GM19240 (cell line): ENCODE results near the gene TLL2.

ENCODE experiments used
- DNase-seq: peaks from one replicate; pipeline ENCODE4 v3.0.0; 2011; ENCODE audit warnings: low spot score; ENCODE audit not compliant: insufficient read length

TLL2 gene

DNA sequence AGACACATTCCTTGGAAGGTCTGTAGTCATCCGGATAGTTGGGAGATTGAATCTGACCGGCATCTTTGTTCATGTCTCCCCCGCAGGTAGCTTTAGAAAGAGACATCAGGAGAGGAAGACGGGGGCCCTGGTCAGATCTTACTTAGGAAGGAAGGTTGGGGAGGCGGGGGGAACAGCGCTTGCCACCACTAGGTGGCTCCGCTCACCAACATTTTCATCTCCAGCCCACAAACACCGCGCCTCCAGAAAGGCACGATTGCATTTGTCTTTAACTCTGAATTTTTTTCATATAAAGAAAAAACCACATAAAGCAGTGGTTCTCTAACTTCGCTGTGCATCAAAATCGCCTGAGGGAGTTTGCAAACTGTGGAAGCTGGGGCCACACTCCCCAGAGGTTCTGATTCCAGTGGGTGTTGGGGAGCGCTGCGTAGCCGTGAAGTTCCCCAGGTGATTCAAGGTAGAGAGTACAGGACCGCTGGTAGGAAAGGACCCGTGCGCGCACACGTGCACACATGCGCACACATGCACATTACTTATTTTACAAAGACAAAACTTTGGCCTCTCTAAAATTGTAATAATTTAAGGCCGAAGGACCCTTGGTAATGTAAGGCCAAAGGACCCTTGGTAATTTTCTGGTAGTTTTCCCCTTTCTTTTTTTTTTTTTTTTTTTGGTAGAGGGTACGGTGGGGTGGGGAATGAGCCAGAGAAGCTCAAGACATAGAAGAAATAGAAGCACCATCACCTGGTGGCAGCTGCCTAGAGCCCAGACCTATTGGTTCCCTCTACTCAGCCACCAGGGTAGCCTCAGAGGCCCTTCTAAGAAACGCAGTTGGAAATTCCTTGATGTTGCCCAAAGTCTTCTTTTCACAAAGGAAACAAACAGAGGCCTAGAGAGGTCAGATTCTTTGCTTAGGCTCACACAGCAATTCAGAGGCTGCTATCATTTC is 117.5 kb downstream of the TLL2 start:
- peak; percentile 75 for DNase-seq

GRCh38 chr10:96390460-96390864 is 123.3 kb downstream of the TLL2 start:
- no peak for DNase-seq

GRCh38 chr10:96389785-96390184 is 123.9 kb downstream of the TLL2 start:
- no peak for DNase-seq

- DNase-seq = no peak
Measured at GRCh38 chr10:96387601-96388000, 126.1 kb downstream of the TLL2 start.

DNA sequence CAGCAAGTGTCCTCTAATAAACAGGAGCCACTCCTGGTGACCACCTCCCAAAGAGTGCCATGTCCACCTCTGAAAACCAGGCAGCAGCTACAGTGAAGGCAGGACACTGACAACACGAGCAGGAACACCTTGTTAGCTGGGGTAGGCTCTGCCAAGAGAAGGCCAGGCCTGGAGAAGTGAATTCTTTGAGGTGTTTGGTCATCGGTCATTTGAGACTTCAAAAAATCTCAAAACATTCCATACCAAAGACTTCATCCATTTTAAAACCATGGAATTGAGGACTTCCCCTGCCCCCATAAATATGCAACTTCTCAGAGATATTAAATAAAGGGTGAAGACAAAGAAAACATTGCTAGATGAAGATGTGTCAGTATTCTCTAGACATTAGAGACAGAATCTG is 126.6 kb downstream of the TLL2 start:
- no peak for DNase-seq

GRCh38 chr10:96384506-96384905 is 129.2 kb downstream of the TLL2 start:
- no peak for DNase-seq

DNA sequence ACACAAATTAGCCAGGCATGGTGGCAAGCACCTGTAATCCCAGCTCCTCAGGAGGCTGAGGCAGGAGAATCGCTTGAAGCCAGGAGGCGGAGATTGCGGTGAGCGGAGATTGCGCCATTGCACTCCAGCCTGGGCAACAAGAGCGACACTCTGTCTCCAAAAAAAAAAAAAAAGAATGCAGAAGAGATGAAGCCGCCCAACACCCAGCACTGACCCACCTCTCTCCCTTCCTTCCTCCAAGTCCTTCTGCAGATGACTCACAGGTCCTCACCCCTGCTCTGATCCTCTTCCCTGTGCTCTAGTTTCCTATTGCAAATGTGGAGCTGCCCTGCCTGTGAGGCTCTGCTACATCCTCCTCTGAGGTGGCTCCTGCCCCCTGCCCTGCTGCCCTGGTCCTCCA is 132.9 kb downstream of the TLL2 start:
- no peak for DNase-seq

- DNase-seq = no peak
Measured at GRCh38 chr10:96379758-96380157, 134.0 kb downstream of the TLL2 start.

DNA sequence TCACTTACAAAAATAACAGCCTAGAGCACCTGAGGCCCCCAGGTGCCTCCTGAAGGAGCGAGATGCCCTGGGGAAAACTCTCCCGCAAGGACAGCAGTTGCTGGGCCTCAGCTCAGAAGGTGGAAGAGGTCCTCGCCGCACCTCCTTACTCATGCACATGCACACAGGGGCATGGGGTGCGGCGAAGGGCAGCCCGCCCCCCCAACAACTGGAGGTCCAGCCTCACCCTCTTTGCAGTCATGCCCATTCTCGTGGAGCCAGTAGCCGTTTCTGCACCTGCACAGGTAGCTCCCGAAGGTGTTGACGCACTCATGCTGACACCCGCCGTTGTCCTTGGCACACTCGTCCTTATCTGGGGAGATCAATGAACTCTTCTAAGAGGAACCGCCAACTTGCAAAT is 135.0 kb downstream of the TLL2 start:
- no peak for DNase-seq

GRCh38 chr10:96377816-96378294 is 135.9 kb downstream of the TLL2 start:
- DNase-seq = no peak

DNA sequence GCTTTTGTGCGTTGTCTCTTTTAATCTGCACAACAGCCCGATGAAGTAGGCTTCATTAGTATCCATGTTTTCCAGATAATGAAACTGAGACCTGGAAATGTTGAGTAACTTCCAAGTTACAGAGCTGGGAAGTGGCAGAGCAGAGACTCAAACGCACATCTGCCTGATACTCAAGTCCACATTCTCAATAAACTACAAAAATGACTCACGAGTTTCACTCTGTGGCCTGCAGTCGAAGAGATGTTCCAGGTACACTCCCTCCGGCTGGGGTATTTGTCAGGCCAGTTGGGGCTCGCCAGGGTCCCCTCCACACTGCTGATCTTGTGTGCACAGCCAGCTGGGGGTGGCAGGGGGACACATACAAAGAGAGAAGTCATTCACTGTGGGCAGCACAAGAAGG is 137.2 kb downstream of the TLL2 start:
- DNase-seq = peak; percentile 48

- DNase-seq = peak; percentile 93
Measured at GRCh38 chr10:96374985-96375830, 138.5 kb downstream of the TLL2 start.

DNA sequence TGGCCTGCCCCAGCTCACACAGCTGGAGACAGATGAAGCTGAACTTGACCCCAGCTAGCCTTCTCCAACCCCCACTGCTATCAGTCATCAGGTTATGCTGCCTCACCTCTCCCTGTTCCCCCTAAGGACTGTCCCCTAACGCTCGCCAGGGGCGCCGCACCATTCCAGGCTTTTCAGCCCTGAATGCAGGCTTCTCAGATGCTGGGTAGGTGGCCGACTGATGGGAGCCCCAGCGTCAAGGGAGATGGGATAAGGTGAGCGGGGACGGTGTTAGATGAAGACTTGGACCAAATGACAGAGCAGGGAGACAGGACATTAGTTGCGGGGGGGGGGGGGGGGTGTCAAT is 139.1 kb downstream of the TLL2 start:
- DNase-seq = no peak

DNA sequence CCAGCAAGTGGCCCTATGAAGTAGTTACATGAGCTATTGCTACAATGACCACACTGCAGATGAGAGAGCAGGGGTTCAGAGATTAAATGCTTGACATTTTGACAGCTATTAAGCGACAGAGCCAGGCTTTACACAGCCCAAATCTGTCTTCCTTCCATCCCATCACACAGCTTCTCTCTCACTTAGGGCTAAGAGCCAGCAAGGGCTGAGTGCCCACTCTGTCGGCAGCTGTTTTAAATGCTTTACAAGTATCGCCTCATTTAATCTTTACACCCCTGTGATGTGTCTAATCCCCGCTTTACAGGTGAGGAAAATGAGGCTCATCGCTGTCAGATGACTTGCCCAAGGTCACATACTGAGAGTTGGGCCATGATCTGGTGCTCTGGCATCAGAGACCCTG is 139.7 kb downstream of the TLL2 start:
- no peak for DNase-seq

DNA sequence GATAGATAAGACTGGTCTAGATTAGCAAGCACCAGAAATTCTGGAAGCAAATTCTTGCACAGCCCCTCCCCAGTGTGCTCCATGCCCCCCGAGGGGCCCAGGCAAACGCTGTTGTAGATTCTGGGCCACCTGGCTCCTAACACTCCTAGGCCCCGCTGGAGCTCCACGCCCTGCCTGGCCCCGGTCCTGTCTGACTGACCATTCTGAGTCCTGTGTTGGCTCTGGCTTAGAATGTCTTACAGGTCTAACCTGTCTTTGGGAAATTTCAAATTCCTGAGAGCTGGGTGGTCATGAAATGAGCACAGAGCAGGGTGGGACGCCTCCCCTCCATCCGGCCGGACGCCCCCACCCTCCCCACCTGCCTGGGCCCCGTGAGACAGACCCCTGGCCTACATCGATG is 142.4 kb downstream of the TLL2 start:
- DNase-seq = no peak

- DNase-seq = peak; percentile 23
Measured at GRCh38 chr10:96370584-96371157, 143.1 kb downstream of the TLL2 start.

GRCh38 chr10:96369890-96370583 is 143.7 kb downstream of the TLL2 start:
- no peak for DNase-seq

GRCh38 chr10:96368971-96369370 is 144.8 kb downstream of the TLL2 start:
- no peak for DNase-seq

- no peak for DNase-seq
Measured at GRCh38 chr10:96367470-96367869, 146.3 kb downstream of the TLL2 start.

- DNase-seq = no peak
Measured at GRCh38 chr10:96366508-96366907, 147.2 kb downstream of the TLL2 start.

DNA sequence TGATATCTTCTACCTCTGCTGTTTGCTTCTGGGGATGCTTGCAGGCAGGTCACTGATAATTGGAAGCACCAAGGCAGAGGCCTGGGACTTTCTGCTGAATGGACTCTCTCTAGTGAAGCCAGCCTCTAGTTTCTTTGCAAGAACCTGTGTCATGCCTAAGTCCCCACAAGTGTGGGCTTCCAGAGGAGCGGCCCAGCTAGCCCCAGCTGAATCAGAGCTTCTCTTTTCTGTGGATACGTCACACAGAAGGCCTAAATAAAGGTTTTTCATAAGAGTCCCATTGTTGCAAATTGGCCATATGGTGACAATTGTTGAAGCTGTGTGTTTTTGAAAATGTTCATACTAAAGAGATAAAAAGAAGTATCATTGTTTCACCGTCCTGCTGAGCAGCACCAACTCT is 148.2 kb downstream of the TLL2 start:
- no peak for DNase-seq
